GOT3 (cell line): ENCODE measurements around the gene SVEP1.

Experiments used
- DNase-seq: peaks from one replicate; lab custom pipeline; 2025; ENCODE audit warnings: mixed read lengths; lab: John Stamatoyannopoulos, UW

The SVEP1 gene

DNA sequence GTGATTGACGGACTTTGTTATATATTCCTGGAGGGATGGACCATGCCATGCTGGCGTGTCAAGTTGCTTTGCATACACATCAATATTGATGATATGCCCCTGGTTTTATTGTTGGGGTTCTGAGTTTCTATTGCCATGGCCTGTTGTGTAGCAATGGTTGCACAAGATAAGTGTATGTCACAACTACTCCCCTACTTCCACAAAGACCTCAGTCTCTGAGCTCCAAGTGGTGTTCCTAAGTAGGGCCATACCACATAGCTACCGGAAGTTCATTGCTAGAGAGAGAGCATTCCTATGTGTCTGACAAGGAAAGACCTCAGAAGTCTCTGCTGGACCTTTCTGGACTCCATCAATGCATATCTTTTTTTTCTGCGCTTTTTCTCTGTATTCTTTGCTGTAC lies 261.6 kb downstream of the SVEP1 start:
- DNase-seq, result no peak

DNA sequence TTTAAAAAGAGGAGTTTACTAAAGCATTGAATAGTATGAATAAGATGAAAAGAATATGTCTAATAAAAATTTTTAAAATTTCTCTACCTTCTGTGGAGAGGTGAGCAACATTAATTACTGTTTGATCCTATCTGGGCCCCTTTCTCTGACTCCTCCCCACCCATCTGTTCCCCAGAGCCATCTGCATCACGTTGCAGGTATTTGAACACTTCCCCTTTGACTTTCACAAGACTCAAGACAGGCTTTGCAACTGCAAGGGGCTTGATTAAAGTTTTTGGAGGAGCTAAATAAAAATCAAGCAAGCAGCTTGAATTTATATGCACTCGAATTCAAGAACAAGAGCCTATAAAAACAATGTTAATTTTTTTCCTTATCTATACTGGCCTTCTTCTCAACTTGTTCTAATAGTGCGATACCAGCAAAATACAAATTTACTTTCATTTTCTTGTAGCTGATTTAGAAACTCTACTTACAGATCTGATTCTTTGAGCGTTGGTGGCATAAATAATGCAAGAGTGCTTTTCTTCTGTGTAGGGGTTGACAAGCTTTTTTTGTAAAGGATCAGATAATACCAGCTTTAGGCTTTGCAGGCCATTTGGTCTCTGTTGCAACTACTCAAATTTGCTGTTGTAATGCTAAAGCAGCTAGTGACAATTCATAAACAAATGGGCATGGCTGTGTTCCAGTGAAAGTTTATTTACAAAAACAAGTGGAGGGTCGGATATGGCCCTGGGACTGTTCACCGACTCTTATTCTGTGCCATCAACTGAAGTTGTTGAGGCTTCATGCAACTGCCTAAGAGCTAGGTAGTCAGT lies 263.1 kb downstream of the SVEP1 start:
- no peak for DNase-seq
